Measurements from ENCODE around the gene HOXA13.
A peak's percentile ranks its signal among the peaks of the same experiment; 100 is the strongest.

The HOXA13 gene

GRCh38 chr7:27181795-27182275 lies 18.1 kb downstream of the HOXA13 start:
- no peak for DNase-seq (ENCODE audit: low spot score)

DNA sequence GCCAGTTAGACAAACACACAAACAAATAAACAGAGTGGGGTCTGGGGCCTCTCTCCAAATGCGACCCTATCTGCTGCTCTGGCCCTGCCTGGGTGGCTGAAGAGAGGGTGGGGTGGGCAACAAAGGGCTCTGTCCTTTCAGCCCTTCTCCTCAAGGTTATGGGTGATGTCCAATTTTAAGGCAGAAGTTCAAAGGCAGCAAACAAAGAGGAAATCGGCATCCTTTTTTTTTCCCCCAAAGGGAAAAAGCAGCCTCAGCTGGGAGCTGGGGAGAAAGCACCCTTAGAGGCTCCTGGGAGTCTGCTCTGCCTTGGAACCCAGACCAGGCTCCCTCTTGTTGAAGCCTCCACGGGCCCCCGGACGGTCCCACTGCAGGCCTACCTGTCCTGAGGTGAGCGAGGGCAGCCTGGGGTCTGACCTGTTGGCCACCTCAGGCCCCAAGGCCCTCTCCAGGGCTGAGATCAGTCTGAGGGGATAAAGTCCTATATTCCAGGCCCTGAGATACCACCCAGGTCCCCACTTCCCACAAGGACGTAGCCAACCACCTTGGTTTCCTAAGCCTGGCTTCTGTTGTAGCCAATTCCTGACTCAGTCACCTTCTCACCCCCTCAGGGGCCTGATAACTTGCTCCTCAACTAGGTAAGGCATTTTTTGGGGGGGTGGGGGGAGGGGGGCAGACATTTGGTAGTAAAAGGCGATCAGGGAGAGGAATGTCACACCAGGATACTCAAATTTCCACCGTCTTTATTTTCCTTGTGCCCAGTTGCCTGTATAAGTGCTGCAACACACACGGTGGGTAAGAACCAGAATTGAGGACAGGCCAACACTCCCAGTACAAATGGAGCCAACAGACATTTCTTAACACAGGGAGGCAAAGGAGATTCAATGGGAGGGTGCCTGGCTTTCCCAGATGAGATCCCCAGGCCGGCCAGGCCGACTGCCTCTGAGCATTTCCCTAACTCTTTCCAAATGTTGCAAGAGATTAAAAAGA lies 19.2 kb downstream of the HOXA13 start:
- no peak for DNase-seq (ENCODE audit: low spot score)

DNA sequence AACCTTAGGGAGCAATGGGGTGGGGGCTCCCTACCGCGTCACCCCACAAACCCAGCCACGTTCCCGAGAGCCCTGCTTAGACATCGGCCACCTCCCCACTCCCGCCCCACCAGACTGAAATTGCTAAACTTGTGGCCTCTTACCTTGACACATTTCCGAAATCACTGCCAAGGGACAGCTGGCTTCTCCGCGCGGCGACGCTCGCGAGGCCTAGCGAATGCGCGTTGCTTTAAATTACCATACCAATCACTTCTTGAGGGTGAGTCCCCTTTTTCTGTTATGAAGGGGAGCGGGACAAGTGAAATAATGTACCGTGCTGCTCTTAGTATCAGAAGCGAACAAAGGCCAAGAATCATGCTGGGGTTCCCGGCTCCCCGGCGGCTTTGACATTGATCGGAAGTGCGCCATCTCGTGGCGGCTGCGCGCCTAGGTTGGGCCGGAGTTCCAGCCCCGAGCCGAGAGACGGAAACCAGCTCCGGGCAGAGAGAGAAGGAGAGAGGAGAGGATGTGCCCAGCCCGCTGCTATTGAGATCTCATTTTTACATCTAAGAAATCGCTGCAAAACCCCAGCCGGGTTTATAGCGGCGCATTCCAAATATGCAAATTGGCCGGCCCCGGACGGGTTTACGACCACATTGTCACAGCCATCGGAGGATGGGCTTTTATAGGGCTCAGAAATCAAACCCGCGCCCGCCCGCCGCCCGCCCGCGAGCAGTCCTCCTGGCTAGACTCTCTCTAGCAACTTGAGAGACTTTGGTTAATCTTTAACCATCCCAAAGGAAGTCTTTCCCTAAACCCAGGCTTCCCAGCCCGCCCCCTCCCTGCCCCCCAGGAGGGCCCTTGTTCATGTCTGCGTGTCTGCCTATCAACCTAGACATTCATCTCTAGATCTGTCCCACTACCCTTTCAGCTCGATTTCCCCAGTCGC lies 20.1 kb downstream of the HOXA13 start:
- DNase-seq (ENCODE audit: low spot score), result peak; percentile 93

DNA sequence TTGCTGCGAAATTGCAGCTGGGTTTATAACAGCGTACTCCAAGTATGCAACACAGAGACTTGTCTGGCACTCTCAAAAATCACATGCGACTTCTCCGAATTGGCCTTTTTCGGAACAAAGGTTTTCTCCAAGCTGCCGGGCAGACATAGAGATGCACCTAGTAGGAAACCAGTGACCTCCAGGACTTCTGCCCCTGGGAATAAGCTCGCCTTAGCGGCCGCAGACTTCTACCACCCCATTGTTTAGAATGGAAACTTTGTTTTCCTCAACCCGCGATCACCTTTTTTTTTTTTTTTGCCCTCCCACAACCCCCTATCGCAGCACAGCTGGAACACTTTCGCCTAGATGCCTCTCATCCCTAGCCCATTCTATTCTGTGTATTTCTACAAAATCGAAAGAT lies 20.9 kb downstream of the HOXA13 start:
- DNase-seq (ENCODE audit: low spot score), result no peak

DNA sequence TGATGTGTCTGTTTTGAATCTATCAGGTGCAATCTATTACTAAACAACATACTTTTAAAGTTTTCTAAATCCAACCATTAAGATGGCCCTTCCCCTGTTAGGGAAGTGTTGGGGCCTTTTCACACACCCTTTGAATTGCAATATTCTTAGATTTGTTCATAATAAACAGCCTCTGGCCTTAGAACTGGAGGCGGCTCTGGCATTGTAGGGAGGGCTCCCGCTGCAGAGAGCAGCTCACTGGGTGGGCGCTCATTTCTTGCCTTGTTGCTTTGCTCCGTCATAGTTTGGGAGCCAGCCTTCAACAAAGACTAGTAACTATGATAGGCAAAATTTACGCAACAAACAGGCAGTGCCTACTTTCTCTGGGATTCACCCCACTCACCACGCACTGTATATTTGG lies 21.5 kb downstream of the HOXA13 start:
- DNase-seq (ENCODE audit: low spot score), result no peak

DNA sequence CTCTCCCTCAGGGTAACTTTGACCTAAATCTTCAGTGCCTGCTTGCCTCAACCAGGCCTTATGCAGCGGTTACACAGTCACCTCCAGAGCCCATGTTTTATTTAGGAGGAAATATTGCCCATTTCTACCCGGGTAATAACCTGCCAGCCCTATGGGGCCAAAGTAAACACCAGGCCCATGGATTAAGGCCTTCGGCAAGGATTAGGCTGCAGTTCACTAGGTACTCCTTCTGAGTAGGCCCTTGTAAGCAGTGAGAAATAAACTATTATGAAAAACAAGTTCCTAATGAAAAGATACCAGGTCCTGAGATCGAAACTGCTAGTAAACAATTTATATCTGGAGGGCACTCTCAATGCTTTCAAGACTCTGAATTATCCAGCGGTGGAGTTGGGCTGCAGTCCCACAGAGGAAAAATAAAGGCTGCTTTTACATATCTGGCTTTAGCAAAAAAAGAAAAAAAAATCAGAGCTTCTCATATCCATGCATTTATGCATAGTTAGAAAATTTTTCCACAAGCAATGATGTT lies 22.0 kb downstream of the HOXA13 start:
- no peak for DNase-seq (ENCODE audit: low spot score)

- DNase-seq (ENCODE audit: low spot score), result no peak
Observed at GRCh38 chr7:27176962-27177794, 22.7 kb downstream of the HOXA13 start.

- DNase-seq (ENCODE audit: low spot score), result no peak
Observed at GRCh38 chr7:27176524-27176845, 23.4 kb downstream of the HOXA13 start.

DNA sequence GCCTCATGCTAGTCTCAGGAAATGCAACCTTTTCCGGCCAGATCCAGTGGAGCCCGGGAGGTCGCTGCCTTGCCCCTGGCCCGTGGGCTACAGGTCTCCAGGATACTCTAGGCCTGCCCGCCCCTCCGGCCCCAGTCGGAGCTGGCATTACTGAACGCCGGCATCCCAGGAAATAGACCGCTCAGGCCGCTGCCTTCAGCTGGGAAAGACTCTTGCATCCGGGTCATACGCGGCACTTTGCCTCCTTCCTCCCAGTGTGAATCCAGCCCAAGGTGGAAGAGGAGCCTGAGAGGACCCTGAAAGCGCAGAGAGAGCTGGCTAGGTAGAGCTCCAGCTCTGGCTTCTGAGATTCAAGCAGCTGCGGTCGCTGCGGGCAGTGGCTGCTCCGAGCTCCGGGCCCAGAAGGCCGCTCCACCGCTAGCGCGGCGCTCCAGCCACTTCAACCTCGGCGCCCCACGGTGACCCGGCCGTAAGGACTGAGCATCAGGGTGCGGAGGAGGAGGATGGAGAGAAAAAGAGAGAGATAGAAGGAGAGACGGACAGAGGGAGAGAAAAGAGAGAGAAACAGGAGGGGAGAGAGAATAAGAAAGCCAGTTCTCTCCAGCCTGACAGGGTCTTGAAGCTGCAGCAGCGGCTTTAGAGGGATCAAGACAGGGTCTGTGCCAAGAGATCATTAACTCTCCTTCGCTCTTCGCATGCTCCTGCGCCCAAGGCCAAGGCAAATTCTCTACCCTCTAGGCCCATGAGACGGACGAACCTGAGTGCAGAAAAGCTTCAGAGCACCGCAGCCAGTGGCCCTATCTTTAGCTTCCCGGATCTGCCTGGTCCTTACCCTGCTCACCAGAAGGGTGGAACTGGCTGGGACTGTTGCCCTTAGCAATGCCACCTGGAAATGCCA lies 24.0 kb downstream of the HOXA13 start:
- DNase-seq (ENCODE audit: low spot score), result no peak

DNA sequence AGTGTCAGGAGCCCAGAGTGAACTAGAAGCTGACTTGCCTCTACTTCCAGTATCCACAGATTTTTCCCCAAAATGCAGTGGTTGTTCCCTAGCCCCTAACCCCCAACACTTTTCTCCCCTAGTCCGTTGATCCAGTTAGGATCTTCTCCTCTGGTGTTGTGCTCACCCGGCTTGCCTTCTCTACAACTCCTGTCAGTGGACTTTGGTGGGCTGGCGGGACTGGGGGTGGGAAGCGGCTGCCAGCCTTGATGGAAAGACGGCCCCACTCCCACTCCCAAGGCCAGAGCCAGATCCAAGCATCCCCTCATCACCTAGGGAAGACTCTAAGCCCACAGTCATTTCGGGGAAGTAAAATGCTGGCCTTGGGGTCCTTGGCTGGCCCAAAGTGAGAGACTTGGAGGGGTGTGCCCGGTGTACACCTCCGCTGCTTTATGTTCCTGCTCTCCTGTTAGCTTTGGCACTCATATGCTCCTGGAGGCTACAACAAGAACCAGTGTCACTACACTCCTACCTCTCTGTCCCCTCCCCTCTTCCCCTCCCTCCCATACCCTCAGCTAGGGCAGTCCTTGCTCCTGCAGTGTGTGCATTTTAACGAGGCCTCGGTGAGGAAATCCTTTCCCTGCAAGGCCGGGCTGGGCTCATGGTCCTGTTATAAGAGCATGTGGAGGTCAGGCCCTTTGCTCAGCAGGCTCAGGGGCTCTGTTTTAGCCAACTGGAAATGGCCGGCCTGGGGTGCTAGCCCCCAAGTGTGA lies 24.8 kb downstream of the HOXA13 start:
- peak; percentile 90 for DNase-seq (ENCODE audit: low spot score)

GRCh38 chr7:27173956-27174873 lies 25.7 kb downstream of the HOXA13 start, which contains the start of gene HOXA10:
Gene HOXA10, minus strand, starts transcription at chr7:27174320. Its CDS starts 14 bp downstream, at chr7:27174306.
- DNase-seq (ENCODE audit: low spot score), result peak; percentile 84

DNA sequence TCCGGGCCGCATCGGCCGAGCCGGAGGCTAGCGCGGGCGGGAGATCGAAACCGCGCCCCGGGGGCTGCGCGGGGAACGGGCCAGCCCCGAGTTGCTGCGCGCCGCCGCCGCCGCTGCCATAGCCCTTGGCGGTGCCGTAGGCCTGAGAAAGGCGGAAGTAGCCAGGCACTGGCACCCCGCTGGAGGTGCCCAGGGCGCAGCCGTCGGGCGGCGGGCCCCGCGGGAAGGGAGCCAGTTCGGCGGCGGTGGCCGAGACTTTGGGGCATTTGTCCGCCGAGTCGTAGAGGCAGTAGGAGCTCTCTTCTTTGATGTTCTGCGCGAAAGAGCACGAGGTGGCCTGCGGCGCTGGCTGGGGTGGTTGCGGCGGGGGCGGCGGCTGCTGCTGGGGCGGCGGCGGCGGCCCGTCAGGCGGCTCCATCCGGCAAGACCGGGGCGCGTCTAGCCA lies 26.4 kb downstream of the HOXA13 start:
- no peak for DNase-seq (ENCODE audit: low spot score)

- no peak for DNase-seq (ENCODE audit: low spot score)
Observed at GRCh38 chr7:27172823-27173510, 26.9 kb downstream of the HOXA13 start.

GRCh38 chr7:27172315-27172774 lies 27.5 kb downstream of the HOXA13 start:
- DNase-seq (ENCODE audit: low spot score), result no peak

GRCh38 chr7:27171637-27172314 lies 28.1 kb downstream of the HOXA13 start:
- DNase-seq (ENCODE audit: low spot score), result no peak

- no peak for DNase-seq (ENCODE audit: low spot score)
Observed at GRCh38 chr7:27171325-27171636, 28.6 kb downstream of the HOXA13 start.

Data from LoVo (cell line).